Thyroid gland (tissue), 4 donors: Measurements from ENCODE around the gene SQSTM1.

Source experiments
- POLR2A ChIP-seq, 2 donors: fragments of 450-650 bp; IDR thresholded peaks; one replicate each; pipeline ENCODE4 v1.6.1; 2017; ENCODE audit warnings: antibody characterized with exemption in 2 of 2, mild to moderate bottlenecking in 2 of 2, moderate library complexity in 1 of 2
- TF ChIP-seq, protein P1 (sequence below), 6 experiments: fragments of 200-600 bp in 3 of 6; fragments of 450-650 bp in 3 of 6; sonication (generic) in 3 of 6; IDR thresholded peaks; one replicate each; pipeline ENCODE4 v1.5.1; 2016 to 2019; ENCODE audit warnings: antibody characterized with exemption in 6 of 6, mild to moderate bottlenecking in 2 of 6, inconsistent platforms in 1 of 6, moderate library complexity in 1 of 6

DNA sequence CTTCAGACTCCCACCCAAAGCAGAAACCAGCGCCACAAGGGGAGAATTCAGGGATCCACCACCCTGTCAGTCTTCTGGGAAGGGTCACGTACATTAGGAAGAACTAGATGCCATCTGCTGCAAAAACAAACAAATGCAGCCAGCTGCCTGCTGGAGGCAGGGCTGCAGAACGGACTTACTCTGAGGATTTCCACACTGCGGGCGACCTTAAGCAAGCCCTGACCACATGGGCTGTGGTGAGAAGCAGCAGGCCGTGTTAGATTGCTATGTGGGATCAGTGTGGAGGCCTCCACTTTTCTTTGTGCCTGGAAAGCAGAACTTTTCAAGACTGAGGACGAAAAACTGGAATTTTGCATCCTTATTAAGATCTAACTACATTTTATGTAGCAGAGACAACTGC, 40.3 kb upstream of the SQSTM1 start:
- TF ChIP-seq, protein P1, sequence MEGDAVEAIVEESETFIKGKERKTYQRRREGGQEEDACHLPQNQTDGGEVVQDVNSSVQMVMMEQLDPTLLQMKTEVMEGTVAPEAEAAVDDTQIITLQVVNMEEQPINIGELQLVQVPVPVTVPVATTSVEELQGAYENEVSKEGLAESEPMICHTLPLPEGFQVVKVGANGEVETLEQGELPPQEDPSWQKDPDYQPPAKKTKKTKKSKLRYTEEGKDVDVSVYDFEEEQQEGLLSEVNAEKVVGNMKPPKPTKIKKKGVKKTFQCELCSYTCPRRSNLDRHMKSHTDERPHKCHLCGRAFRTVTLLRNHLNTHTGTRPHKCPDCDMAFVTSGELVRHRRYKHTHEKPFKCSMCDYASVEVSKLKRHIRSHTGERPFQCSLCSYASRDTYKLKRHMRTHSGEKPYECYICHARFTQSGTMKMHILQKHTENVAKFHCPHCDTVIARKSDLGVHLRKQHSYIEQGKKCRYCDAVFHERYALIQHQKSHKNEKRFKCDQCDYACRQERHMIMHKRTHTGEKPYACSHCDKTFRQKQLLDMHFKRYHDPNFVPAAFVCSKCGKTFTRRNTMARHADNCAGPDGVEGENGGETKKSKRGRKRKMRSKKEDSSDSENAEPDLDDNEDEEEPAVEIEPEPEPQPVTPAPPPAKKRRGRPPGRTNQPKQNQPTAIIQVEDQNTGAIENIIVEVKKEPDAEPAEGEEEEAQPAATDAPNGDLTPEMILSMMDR (IDR thresholded peaks at IDR 0.05) = no peak
- no peak for TF ChIP-seq POLR2A (IDR thresholded peaks at IDR 0.05)
